ENCODE results near the gene PTPRM.

Gene PTPRM

DNA sequence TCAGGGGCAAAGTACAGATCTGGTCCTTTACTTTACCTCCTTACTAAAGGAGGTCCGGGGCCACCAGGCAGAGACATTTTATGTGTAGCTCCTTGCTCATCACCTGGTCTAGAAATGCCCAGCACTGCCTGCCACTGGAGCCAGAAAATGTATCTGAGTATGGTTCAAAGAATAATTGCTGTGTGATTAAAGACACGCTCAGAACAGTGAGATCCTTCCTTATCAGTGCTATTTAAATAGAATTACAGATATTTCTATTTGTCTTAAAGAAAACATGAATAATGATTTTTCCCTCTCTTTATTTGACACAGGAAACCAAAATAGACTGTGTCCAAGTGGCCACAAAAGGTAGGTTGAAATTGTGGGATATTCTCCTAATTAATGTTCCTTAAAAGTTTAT, 547.4 kb downstream of the PTPRM start:
- Histone ChIP-seq H3K4me3 (ENCODE audit: insufficient read depth, low read depth, low read length) (no peak overlapping the region), H3K4me1 (ENCODE audit: control insufficient read depth, insufficient read depth, low read length) (no peaks in the 10 kb centered on the region), H3K9me3 (ENCODE audit: control insufficient read depth, low read length) (no peaks in the 10 kb centered on the region), H3K27me3 (ENCODE audit: control insufficient read depth, insufficient read depth, low read length, poor library complexity, severe bottlenecking) (no peaks in the 10 kb centered on the region), H3K36me3 (ENCODE audit: control insufficient read depth, insufficient read depth, low read length) (no peaks in the 10 kb centered on the region), H3K27ac (ENCODE audit: insufficient read depth, low read depth, low read length, poor library complexity, severe bottlenecking) (no peak overlapping the region)
- 83 to 100% methylated on average over 1 of the region's 2 CpGs for WGBS, 2 experiments

DNA sequence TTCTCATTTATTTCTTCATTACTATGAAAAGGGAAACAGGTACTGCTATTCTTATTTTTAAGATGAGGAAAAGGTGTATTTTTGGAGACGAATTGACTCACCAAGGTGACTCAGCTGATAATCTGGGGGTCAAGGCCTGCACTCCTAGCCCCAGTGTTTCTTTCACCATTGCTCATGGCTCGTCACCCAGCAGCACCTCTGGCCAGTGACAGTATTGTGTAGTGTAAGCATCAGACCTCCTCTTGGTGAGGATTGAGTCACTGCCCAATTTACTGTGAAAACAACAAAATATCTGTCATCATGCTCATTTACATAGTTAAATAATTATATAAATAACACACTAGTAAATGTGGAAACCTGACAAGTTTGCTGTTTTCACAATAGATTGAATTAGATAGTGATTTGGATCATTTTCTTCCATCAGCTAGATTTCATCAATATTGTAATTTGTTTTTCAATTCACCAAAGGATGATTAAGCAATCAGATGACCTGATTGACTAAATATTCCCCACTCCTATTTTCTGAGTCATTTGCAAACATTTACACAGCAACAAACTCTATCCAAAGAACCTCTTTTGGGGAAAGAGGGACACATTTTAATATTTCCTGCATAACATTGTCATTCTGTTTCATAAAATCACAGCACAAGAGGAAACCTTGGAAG, 549.4 kb downstream of the PTPRM start:
- Histone ChIP-seq H3K27ac (ENCODE audit: insufficient read depth, low read depth, low read length, poor library complexity, severe bottlenecking) (no peak overlapping the region), H3K36me3 (ENCODE audit: control insufficient read depth, insufficient read depth, low read length) (no peaks in the 10 kb centered on the region), H3K4me1 (ENCODE audit: control insufficient read depth, insufficient read depth, low read length) (no peaks in the 10 kb centered on the region), H3K27me3 (ENCODE audit: control insufficient read depth, insufficient read depth, low read length, poor library complexity, severe bottlenecking) (no peaks in the 10 kb centered on the region), H3K4me3 (ENCODE audit: insufficient read depth, low read depth, low read length) (no peak overlapping the region), H3K9me3 (ENCODE audit: control insufficient read depth, low read length) (no peaks in the 10 kb centered on the region)
- WGBS, 2 experiments: 82 to 89% methylated on average over 1 to 2 of the region's 2 CpGs

DNA sequence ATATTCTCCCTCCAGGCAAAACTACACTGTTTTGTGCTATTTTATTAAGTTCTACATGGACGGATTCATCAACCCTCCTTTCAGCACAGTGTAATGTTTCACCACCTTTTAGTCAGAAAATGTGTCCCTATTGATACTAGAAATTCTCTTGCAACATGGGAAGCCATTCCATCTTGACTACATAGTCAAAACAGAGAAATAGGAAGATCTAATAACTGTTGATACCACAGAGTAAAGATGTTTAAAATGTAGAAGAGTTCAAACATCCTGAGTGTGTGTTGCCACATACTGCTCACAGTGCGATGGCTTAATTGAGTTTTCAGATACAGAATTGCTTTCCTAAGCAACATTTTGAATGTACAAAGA, 549.9 kb downstream of the PTPRM start:
- H3K4me1 ChIP-seq (ENCODE audit: control insufficient read depth, insufficient read depth, low read length): peaks cover 3% of the 10 kb centered on the region
- H3K27me3 ChIP-seq (ENCODE audit: control insufficient read depth, insufficient read depth, low read length, poor library complexity, severe bottlenecking): no peaks in the 10 kb centered on the region
- H3K27ac ChIP-seq (ENCODE audit: insufficient read depth, low read depth, low read length, poor library complexity, severe bottlenecking): no peak overlapping the region
- H3K4me3 ChIP-seq (ENCODE audit: insufficient read depth, low read depth, low read length): no peak overlapping the region
- no peaks in the 10 kb centered on the region for H3K36me3 ChIP-seq (ENCODE audit: control insufficient read depth, insufficient read depth, low read length)
- no peaks in the 10 kb centered on the region for H3K9me3 ChIP-seq (ENCODE audit: control insufficient read depth, low read length)
- WGBS, 2 experiments: 88 to 91% methylated on average over 2 of the region's 2 CpGs

DNA sequence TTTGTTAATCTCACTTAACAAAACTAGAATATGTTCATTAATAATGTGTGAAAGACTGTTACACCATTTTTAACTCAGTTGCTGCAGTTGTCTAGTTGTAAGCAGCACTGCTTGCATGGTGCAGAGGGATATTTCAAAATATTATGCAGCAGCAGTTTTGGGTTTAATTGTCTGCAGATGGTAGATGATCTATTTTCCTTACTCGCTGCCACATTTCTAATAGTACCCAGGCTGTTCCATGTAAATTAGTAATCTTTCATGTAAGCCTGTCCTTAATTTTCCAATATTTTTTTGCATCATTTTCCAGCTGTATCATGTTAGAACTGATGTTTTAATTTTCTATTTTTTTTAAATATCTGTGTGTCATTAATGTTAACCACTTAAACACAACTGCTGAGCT, 554.0 kb downstream of the PTPRM start:
- Histone ChIP-seq H3K4me1 (ENCODE audit: control insufficient read depth, insufficient read depth, low read length) (peaks cover 3% of the 10 kb centered on the region), H3K27me3 (ENCODE audit: control insufficient read depth, insufficient read depth, low read length, poor library complexity, severe bottlenecking) (no peaks in the 10 kb centered on the region), H3K36me3 (ENCODE audit: control insufficient read depth, insufficient read depth, low read length) (no peaks in the 10 kb centered on the region), H3K4me3 (ENCODE audit: insufficient read depth, low read depth, low read length) (no peak overlapping the region), H3K9me3 (ENCODE audit: control insufficient read depth, low read length) (no peaks in the 10 kb centered on the region), H3K27ac (ENCODE audit: insufficient read depth, low read depth, low read length, poor library complexity, severe bottlenecking) (no peak overlapping the region)
- WGBS, 2 experiments: 92% methylated on average over 1 of the region's 1 CpG; no CpG with 5 or more reads in 1 of the 2 experiments

- Histone ChIP-seq H3K4me3 (ENCODE audit: insufficient read depth, low read depth, low read length) (no peak overlapping the region), H3K9me3 (ENCODE audit: control insufficient read depth, low read length) (no peaks in the 10 kb centered on the region), H3K4me1 (ENCODE audit: control insufficient read depth, insufficient read depth, low read length) (peaks cover 3% of the 10 kb centered on the region), H3K27ac (ENCODE audit: insufficient read depth, low read depth, low read length, poor library complexity, severe bottlenecking) (peak overlapping the region; percentile 27), H3K36me3 (ENCODE audit: control insufficient read depth, insufficient read depth, low read length) (no peaks in the 10 kb centered on the region), H3K27me3 (ENCODE audit: control insufficient read depth, insufficient read depth, low read length, poor library complexity, severe bottlenecking) (no peaks in the 10 kb centered on the region)
- WGBS, 2 experiments: 69 to 72% methylated on average over 9 of the region's 9 CpGs
These were observed 554.9 kb downstream of the PTPRM start for GRCh38 chr18:8121942-8122480.

- no peaks in the 10 kb centered on the region for H3K27me3 ChIP-seq (ENCODE audit: control insufficient read depth, insufficient read depth, low read length, poor library complexity, severe bottlenecking)
- no peak overlapping the region for H3K4me3 ChIP-seq (ENCODE audit: insufficient read depth, low read depth, low read length)
- H3K4me1 ChIP-seq (ENCODE audit: control insufficient read depth, insufficient read depth, low read length): peaks cover 3% of the 10 kb centered on the region
- whole genome bisulfite sequencing, 2 experiments: 64 to 72% methylated on average over 6 to 7 of the region's 7 CpGs
- no peak overlapping the region for H3K27ac ChIP-seq (ENCODE audit: insufficient read depth, low read depth, low read length, poor library complexity, severe bottlenecking)
- no peaks in the 10 kb centered on the region for H3K9me3 ChIP-seq (ENCODE audit: control insufficient read depth, low read length)
- no peaks in the 10 kb centered on the region for H3K36me3 ChIP-seq (ENCODE audit: control insufficient read depth, insufficient read depth, low read length)
These were observed 557.4 kb downstream of the PTPRM start for GRCh38 chr18:8124232-8125146.

DNA sequence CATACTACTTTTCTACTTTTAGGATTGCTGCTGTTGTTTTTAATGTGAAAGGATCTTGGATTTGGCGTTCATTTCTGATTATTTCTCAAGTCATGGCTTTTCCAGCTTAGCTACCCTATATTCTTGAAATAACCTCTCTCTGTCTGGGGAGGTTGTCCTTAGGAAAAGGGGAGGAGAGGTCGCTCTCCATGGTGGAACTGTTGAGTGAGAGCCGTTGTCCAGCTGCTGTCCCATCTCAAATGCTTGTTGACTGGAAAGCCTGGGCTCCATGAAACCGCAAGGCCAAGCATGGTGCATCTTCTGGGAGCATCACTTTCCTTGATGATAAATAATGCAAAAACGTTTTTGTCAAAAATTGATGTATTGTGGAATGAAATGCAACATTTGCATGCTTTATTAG, 563.0 kb downstream of the PTPRM start:
- H3K4me3 ChIP-seq (ENCODE audit: insufficient read depth, low read depth, low read length): no peak overlapping the region
- H3K27me3 ChIP-seq (ENCODE audit: control insufficient read depth, insufficient read depth, low read length, poor library complexity, severe bottlenecking): no peaks in the 10 kb centered on the region
- H3K4me1 ChIP-seq (ENCODE audit: control insufficient read depth, insufficient read depth, low read length): no peaks in the 10 kb centered on the region
- no peaks in the 10 kb centered on the region for H3K9me3 ChIP-seq (ENCODE audit: control insufficient read depth, low read length)
- no peaks in the 10 kb centered on the region for H3K36me3 ChIP-seq (ENCODE audit: control insufficient read depth, insufficient read depth, low read length)
- no peak overlapping the region for H3K27ac ChIP-seq (ENCODE audit: insufficient read depth, low read depth, low read length, poor library complexity, severe bottlenecking)
- 84 to 88% methylated on average over 4 to 5 of the region's 5 CpGs for WGBS, 2 experiments

- Histone ChIP-seq H3K27ac (ENCODE audit: insufficient read depth, low read depth, low read length, poor library complexity, severe bottlenecking) (no peak overlapping the region), H3K27me3 (ENCODE audit: control insufficient read depth, insufficient read depth, low read length, poor library complexity, severe bottlenecking) (no peaks in the 10 kb centered on the region), H3K4me1 (ENCODE audit: control insufficient read depth, insufficient read depth, low read length) (no peaks in the 10 kb centered on the region), H3K4me3 (ENCODE audit: insufficient read depth, low read depth, low read length) (no peak overlapping the region), H3K9me3 (ENCODE audit: control insufficient read depth, low read length) (no peaks in the 10 kb centered on the region), H3K36me3 (ENCODE audit: control insufficient read depth, insufficient read depth, low read length) (no peaks in the 10 kb centered on the region)
These were observed 565.9 kb downstream of the PTPRM start for GRCh38 chr18:8133032-8133431.

GRCh38 chr18:8133888-8134287, 566.8 kb downstream of the PTPRM start:
- Histone ChIP-seq H3K4me3 (ENCODE audit: insufficient read depth, low read depth, low read length) (no peak overlapping the region), H3K27me3 (ENCODE audit: control insufficient read depth, insufficient read depth, low read length, poor library complexity, severe bottlenecking) (no peaks in the 10 kb centered on the region), H3K36me3 (ENCODE audit: control insufficient read depth, insufficient read depth, low read length) (no peaks in the 10 kb centered on the region), H3K4me1 (ENCODE audit: control insufficient read depth, insufficient read depth, low read length) (no peaks in the 10 kb centered on the region), H3K9me3 (ENCODE audit: control insufficient read depth, low read length) (no peaks in the 10 kb centered on the region), H3K27ac (ENCODE audit: insufficient read depth, low read depth, low read length, poor library complexity, severe bottlenecking) (no peak overlapping the region)
- 85 to 87% methylated on average over 1 of the region's 1 CpG for WGBS, 2 experiments

- Histone ChIP-seq H3K27me3 (ENCODE audit: control insufficient read depth, insufficient read depth, low read length, poor library complexity, severe bottlenecking) (no peaks in the 10 kb centered on the region), H3K27ac (ENCODE audit: insufficient read depth, low read depth, low read length, poor library complexity, severe bottlenecking) (no peak overlapping the region), H3K4me3 (ENCODE audit: insufficient read depth, low read depth, low read length) (no peak overlapping the region), H3K4me1 (ENCODE audit: control insufficient read depth, insufficient read depth, low read length) (no peaks in the 10 kb centered on the region), H3K9me3 (ENCODE audit: control insufficient read depth, low read length) (no peaks in the 10 kb centered on the region), H3K36me3 (ENCODE audit: control insufficient read depth, insufficient read depth, low read length) (no peaks in the 10 kb centered on the region)
- 78 to 80% methylated on average over 10 of the region's 10 CpGs for WGBS, 2 experiments
These were observed 572.0 kb downstream of the PTPRM start for GRCh38 chr18:8139127-8139527.

Data from ectodermal cell (in vitro differentiated cells).